HG03095 (cell line): ENCODE data around the gene ZNF888.
A peak's percentile ranks its signal among the peaks of the same experiment; 100 is the strongest.
"Not testable (repeated sequence)": the region's sequence is repeated elsewhere in the genome, so short reads cannot be mapped to it uniquely, and the experiment has no call there.

Source experiments
- ATAC-seq: cut with Tn5 transposase; IDR thresholded peaks from one replicate; pipeline ENCODE4 v1.9.1; 2021; ENCODE audit warnings: moderate library complexity; ENCODE audit not compliant: unreplicated experiment

The ZNF888 gene

GRCh38 chr19:52880895-52881389, 42.3 kb downstream of the ZNF888 start:
- ATAC-seq: no peak

DNA sequence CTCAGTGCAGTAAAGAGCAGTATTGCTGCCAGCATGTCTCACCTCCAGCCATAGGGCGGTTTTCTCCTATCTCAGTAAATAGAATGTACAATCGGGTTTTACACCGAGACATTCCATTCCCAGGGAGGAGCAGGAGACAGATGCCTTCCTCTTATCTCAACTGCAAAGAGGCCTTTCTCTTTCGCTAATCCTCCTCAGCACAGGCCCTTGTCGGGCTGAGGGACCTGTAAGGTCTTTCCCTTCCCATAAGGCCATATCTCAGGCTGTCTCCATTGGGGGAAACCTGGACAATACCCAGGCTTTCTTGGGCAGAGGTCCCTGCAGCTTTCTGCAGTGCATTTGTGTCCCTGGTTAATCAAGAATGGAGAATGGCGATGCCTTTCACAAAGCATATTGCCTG, 50.2 kb downstream of the ZNF888 start:
- not testable (repeated sequence) for ATAC-seq

DNA sequence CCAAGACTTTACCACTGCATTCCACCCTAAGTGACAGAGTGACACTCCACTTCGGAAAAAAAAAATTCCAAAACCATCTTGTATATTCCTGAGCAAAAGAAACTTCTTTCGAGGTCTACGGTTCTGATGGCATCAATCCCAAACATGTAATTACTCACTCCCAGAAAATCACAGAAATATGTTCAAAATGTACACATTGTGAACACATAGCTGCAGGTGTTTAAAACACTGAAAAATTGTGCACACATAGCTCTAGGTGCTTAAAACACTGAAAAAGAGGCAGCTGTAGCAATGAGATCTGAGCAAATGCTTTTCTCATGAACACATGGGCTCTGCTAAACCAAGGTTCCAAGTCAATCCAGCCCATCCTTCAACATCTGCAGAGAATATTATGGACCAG, 51.8 kb downstream of the ZNF888 start:
- no peak for ATAC-seq

- not testable (repeated sequence) for ATAC-seq
Measured at GRCh38 chr19:52868031-52868430, 55.2 kb downstream of the ZNF888 start.

- ATAC-seq: peak; percentile 94
Measured at GRCh38 chr19:52857378-52858191, 65.6 kb downstream of the ZNF888 start, which contains the start of gene ZNF468. TSS of gene ZNF468 (minus strand) at chr19:52857619. CDS start at chr19:52854272, 3,347 bp downstream.

DNA sequence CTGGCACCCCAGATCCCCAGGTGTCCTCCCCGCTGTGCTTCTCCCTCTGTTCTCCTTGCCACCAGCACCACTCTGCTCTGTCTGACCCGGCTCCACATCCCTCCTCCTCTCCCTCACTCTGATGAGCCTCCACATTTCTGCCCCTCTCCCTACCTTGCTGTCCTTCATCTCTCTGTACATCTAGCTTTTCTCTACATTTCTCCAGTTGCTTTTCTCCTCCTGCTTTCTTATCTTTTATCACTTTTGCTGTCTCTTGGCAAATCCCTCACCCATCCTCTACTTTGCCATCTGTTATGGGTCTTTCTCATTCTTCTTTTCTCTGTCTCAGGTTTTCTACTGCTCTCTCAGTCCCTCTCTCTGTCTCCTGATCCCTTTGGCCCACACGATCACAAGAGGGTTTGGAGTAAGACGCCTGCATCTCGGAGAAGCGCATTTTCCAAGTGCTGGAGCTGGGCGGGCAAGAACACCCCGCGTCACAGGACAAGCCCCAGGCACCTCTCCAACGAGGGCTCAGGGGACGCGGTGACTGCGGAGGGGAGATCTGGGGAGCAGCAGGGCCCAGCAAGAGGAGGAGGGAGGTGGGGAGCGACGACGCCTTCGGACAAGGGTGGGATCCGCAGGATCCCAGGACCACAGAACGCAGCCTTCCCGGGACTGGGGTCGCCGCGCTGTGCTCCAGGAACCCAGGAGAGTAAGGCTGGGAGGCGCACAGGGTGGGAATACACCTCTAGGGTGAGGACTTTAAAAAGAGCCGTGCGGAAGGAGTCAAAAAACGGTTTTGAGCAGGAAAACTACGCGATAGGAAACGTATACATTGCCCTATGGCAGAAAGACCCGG, 66.5 kb downstream of the ZNF888 start:
- peak; percentile 13 for ATAC-seq
